ENCODE measurements around the gene GDF15. TPM values are rescaled to one million over a fixed set of nuclear protein-coding genes. Genes with fewer than 3 reads are reported as not detected.

GDF15 gene
- polyA plus RNA-seq, 1 of the 3 experiments (the other 2 are of a cell fraction) = 129 TPM

DNA sequence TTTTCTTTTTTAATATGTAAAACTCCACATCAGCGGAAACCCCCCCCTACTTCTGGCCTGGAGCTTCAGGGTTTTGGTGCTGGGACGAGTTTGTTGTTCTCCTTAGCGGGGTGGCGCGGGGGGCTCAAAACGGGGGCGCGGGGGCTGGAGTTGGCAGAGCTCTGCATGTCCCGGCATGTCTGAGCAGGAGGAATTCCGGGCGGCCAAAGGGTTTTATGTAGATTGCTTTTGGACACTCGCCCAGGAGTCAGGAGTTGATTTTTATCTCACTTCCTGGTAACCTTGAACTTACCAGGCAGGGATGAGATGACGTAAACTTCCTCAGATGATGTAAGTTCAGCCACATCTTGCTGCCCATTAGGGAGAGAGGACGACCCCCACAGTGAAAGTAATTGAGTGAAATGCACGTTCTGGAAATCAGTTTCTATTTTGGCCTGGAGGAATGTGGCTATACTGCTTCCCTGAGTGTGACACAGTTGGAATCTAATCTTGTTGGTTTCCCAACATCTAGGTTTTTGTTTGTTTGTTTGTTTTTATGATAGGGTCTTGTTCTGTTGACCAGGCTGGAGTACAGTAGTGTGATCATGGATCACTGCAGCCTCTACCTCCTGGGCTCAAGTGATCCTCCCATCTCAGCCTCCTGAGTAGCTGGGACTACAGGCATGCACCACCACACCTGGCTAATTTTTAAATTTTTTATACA is 21.0 kb upstream of the GDF15 start (continued):
- TF ChIP-seq, protein P1, sequence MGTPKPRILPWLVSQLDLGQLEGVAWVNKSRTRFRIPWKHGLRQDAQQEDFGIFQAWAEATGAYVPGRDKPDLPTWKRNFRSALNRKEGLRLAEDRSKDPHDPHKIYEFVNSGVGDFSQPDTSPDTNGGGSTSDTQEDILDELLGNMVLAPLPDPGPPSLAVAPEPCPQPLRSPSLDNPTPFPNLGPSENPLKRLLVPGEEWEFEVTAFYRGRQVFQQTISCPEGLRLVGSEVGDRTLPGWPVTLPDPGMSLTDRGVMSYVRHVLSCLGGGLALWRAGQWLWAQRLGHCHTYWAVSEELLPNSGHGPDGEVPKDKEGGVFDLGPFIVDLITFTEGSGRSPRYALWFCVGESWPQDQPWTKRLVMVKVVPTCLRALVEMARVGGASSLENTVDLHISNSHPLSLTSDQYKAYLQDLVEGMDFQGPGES (IDR thresholded peaks at IDR 0.05; ENCODE audit: low read depth, low read length) = no peak
- peak; percentile 80 for TF ChIP-seq GATA2 (CRISPR knock-in tag; IDR thresholded peaks at IDR 0.05)
- TF ChIP-seq MXI1 (IDR thresholded peaks at IDR 0.05; ENCODE audit: low read depth, low read length) = peak; percentile 53; the same call in 1 of the 2 replicates
- TF ChIP-seq SIN3A (IDR thresholded peaks at IDR 0.05; ENCODE audit: borderline replicate concordance, low read depth, low read length) = peak; percentile 66; the same call in 1 of the 2 replicates
- TF ChIP-seq TAF1 (IDR thresholded peaks at IDR 0.05; ENCODE audit: borderline replicate concordance, low read depth, low read length) = peak; percentile 51; the same call in 1 of the 2 replicates
- peak; percentile 80 for TF ChIP-seq TCF12 (IDR thresholded peaks at IDR 0.05)
- TF ChIP-seq YY1 (IDR thresholded peaks at IDR 0.05; ENCODE audit: low read depth) = no peak
- no peak for TF ChIP-seq FOXJ3 (CRISPR knock-in tag; IDR thresholded peaks at IDR 0.05)
- TF ChIP-seq, protein P2, sequence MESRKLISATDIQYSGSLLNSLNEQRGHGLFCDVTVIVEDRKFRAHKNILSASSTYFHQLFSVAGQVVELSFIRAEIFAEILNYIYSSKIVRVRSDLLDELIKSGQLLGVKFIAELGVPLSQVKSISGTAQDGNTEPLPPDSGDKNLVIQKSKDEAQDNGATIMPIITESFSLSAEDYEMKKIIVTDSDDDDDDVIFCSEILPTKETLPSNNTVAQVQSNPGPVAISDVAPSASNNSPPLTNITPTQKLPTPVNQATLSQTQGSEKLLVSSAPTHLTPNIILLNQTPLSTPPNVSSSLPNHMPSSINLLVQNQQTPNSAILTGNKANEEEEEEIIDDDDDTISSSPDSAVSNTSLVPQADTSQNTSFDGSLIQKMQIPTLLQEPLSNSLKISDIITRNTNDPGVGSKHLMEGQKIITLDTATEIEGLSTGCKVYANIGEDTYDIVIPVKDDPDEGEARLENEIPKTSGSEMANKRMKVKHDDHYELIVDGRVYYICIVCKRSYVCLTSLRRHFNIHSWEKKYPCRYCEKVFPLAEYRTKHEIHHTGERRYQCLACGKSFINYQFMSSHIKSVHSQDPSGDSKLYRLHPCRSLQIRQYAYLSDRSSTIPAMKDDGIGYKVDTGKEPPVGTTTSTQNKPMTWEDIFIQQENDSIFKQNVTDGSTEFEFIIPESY (IDR thresholded peaks at IDR 0.05; ENCODE audit: borderline replicate concordance, low read depth) = peak; percentile 71; the same call in 1 of the 2 replicates
- TF ChIP-seq RFX5 (IDR thresholded peaks at IDR 0.05; ENCODE audit: low read length) = peak; percentile 24; the same call in 1 of the 2 replicates

DNA sequence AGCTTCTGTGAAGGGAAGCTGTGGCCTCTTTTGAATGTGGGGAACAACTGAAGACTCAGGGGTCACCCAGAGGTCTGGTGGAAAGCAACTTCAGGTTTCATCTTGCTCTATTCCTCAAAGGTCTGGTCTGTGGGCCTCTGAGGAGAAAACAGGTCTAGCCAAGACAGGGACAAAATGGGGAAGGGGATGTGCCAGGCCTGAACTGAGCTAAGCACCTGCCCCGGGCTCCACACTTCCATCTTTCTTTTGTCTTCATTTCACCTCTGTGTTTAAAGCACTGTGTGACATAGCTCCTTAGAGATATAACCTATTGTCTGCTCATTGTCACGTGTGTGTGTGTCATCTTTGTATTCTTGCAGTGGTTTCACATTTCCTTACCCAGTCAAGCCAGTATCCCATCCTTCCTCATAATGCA is 19.9 kb upstream of the GDF15 start:
- TF ChIP-seq EP300 (IDR thresholded peaks at IDR 0.05; ENCODE audit: borderline replicate concordance in 1 of 2, low read depth in 1 of 2, low read length in 1 of 2) (no peak), RXRA (IDR thresholded peaks at IDR 0.05; ENCODE audit: borderline replicate concordance, low read depth) (no peak), TEAD4 (IDR thresholded peaks at IDR 0.05; ENCODE audit: borderline replicate concordance, insufficient read depth) (no peak)
- TF ChIP-seq, protein P3, sequence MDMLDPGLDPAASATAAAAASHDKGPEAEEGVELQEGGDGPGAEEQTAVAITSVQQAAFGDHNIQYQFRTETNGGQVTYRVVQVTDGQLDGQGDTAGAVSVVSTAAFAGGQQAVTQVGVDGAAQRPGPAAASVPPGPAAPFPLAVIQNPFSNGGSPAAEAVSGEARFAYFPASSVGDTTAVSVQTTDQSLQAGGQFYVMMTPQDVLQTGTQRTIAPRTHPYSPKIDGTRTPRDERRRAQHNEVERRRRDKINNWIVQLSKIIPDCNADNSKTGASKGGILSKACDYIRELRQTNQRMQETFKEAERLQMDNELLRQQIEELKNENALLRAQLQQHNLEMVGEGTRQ (IDR thresholded peaks at IDR 0.05; ENCODE audit: borderline replicate concordance, low read depth, low read length) = no peak
- H3K36me3 ChIP-seq (replicated peaks in 1 of 2; ENCODE audit: control insufficient read depth in 1 of 2, insufficient read depth in 2 of 2, low read length in 1 of 2) = peaks cover 0 to 9% of the 10 kb centered on the region in 2 experiments
- H3K9me2 ChIP-seq = no peaks in the 10 kb centered on the region
- H3K27me3 ChIP-seq (ENCODE audit: insufficient read depth) = no peaks in the 10 kb centered on the region
- H2AFZ ChIP-seq (ENCODE audit: low read depth) = no peak overlapping the region
- no peak overlapping the region for H3K4me3 ChIP-seq (ENCODE audit: low read depth in 2 of 2, low read length in 1 of 2)
- H3K79me2 ChIP-seq (ENCODE audit: insufficient read depth) = no peaks in the 10 kb centered on the region
- WGBS (ENCODE audit: low lambda C conversion rate) = 100% methylated on average over 2 of the region's 2 CpGs
- no peaks in the 10 kb centered on the region for H4K20me1 ChIP-seq (ENCODE audit: insufficient read depth)
- POLR2A ChIA-PET = interaction anchor here (0.7 kb wide), 1 partner anchor 85 kb away, joined by 4 read pairs; the partner anchor contains the start of gene JUND
- DNase-seq = no peak
- H3K9me3 ChIP-seq = no peaks in the 10 kb centered on the region
- H3F3A ChIP-seq (replicated peaks; ENCODE audit: insufficient read depth) = peaks cover 21% of the 10 kb centered on the region
- CTCF ChIA-PET = interaction anchor here (1.3 to 7.5 kb wide), 6 partner anchors 16 to 86 kb away, joined by 5 to 66 read pairs (median 6); partner anchors contain the start of gene GDF15
- peaks cover 20 to 23% of the 10 kb centered on the region in 2 experiments; a peak in 3 of 4 replicates for H3K4me1 ChIP-seq (ENCODE audit: control insufficient read depth in 1 of 2, insufficient read depth in 2 of 2, low read depth in 1 of 2, low read length in 1 of 2)
- H3K27ac ChIP-seq (ENCODE audit: low read depth in 2 of 2, low read length in 1 of 2) = peak overlapping the region; percentile 96 to 98
- H3K4me2 ChIP-seq = no peak overlapping the region
- no peak overlapping the region for H3K9ac ChIP-seq
